Thyroid gland (tissue), 4 donors: ENCODE results near the gene LGR6. TPM values are rescaled to one million over a fixed set of nuclear protein-coding genes. Genes with fewer than 3 reads are reported as not detected.

ENCODE experiments used
- DNase-seq, 2 donors: peaks; one replicate each; pipeline ENCODE4 v3.0.0-alpha.2; 2019
- H3K27ac ChIP-seq, 3 donors: fragments of 200-600 bp; sonication (generic); 1 replicate in 2 of 3; 2 replicates in 1 of 3; pipeline ENCODE4 v1.5.1; 2016 to 2019; ENCODE audit warnings: mild to moderate bottlenecking in 1 of 3, moderate library complexity in 1 of 3
- H3K27me3 ChIP-seq: fragments of 200-600 bp; sonication (generic); one replicate; pipeline ENCODE4 v1.5.1; 2019
- H3K36me3 ChIP-seq, 2 donors: fragments of 200-600 bp; sonication (generic); one replicate each; pipeline ENCODE4 v1.5.1; 2016 to 2019
- H3K4me1 ChIP-seq, 2 donors: fragments of 200-600 bp; sonication (generic); one replicate each; pipeline ENCODE4 v1.5.1; 2017 to 2019
- H3K4me3 ChIP-seq, 3 donors: fragments of 200-600 bp; sonication (generic); replicated peaks in 1 of 3; 1 replicate in 2 of 3; 2 replicates in 1 of 3; pipeline ENCODE4 v1.5.1; 2016; ENCODE audit warnings: mild to moderate bottlenecking in 1 of 3
- H3K9me3 ChIP-seq: fragments of 200-600 bp; sonication (generic); one replicate; pipeline ENCODE4 v1.5.1; 2017
- POLR2A ChIP-seq, 2 donors: fragments of 450-650 bp; IDR thresholded peaks; one replicate each; pipeline ENCODE4 v1.6.1; 2017; ENCODE audit warnings: antibody characterized with exemption in 2 of 2, mild to moderate bottlenecking in 2 of 2, moderate library complexity in 1 of 2
- WGBS, 2 donors: methylation state at CpG; one replicate each; pipeline ENCODE4 v1.1.5; 2017; 5-methylcytosine and 5-hydroxymethylcytosine counted together
- intact Hi-C: fragments of 100-400 bp; cut with DNase I; formaldehyde crosslinking; loops from one replicate; pipeline ENCODE4 v1.15.1; 2023
- total RNA-seq, 4 donors: library from RNA; depleted of rRNA; stranded (reverse); fragments of >200 nt; gene quantifications; one replicate each; pipeline ENCODE4 v1.2.3, GENCODE V29; 2016
- TF ChIP-seq, protein P1 (sequence below), 6 experiments: fragments of 200-600 bp in 3 of 6; fragments of 450-650 bp in 3 of 6; sonication (generic) in 3 of 6; IDR thresholded peaks; one replicate each; pipeline ENCODE4 v1.5.1; 2016 to 2019; ENCODE audit warnings: antibody characterized with exemption in 6 of 6, mild to moderate bottlenecking in 2 of 6, inconsistent platforms in 1 of 6, moderate library complexity in 1 of 6

Gene LGR6
- total RNA-seq, 4 donors from 2014 or later = 2.8 to 7.0 (median 4.5) TPM

DNA sequence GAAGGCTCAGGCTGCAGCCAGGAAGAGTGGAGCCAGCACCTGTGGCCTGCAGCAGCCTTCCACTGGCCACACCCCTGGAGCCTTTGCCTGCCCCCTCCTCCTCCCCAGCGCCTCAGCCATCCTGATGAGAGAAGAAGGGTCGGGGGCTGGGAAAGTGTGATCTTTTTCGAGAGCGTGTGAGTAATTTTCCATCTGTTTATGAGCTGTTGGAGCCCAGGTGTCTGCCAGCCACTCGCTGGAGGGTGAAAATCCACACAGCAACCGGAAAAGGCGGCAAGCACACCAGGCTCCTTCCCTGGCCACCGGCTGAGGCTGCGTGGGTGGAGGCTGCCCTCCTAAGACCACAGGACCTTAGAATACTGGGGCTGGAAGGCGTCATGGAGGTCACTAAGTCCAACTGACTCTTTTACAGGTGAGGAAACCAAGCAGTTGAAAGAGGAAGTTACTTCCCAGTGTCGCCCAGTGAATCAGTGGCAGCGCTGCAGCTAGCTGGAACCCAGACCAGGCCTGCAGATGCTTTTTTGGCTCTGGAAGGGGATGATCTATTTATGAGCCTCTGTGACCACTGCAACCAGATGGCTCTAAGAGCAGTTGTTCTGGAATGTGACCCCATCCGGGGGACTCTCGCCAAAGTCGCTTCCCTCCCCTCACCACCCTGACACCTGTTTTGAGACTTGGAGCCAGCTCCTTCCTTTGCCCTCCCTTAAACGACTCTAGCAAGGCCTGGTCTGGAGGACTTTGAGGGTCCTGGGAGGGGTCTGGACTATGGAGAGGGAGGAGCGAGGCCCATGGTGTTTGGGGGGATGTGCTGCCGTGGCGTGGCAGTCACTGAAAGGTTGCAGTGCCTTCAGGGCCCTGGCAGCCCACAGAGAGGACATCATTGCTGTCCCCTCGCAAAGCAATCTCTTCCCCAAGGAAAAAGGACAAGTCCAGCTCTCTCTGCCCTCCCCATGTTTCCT lies 54.5 kb downstream of the LGR6 start:
- H3K27ac ChIP-seq = no peak overlapping the region
- WGBS, 2 donors = 62 to 78% methylated on average over 18 to 19 of the region's 20 CpGs

DNA sequence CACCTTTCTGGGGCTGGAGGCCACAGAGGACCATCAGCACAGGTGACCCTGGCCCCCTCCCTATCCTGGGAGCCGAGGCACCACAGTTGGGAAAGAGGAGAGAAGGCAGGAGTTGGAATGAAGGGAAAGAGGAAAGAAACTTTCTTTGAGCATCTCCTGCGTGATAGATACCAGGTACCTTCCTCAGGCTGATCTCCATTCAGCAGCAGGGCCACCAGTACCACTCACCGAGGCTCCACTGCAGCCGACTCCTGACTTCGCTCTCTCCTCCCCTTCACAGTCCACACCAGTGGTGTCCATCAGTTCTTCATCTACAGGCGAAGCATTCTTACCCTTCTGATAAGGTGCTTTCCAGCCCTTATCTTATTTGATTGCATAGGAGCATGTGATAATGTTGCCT lies 55.3 kb downstream of the LGR6 start:
- Histone ChIP-seq H3K27me3 (no peaks in the 10 kb centered on the region), H3K27ac (no peak overlapping the region), H3K4me3 (no peak overlapping the region), H3K4me1 (no peaks in the 10 kb centered on the region), H3K36me3 (no peaks in the 10 kb centered on the region), H3K9me3 (no peaks in the 10 kb centered on the region)
- DNase-seq = no peak
- TF ChIP-seq POLR2A (IDR thresholded peaks at IDR 0.05) = no peak
- TF ChIP-seq, protein P1, sequence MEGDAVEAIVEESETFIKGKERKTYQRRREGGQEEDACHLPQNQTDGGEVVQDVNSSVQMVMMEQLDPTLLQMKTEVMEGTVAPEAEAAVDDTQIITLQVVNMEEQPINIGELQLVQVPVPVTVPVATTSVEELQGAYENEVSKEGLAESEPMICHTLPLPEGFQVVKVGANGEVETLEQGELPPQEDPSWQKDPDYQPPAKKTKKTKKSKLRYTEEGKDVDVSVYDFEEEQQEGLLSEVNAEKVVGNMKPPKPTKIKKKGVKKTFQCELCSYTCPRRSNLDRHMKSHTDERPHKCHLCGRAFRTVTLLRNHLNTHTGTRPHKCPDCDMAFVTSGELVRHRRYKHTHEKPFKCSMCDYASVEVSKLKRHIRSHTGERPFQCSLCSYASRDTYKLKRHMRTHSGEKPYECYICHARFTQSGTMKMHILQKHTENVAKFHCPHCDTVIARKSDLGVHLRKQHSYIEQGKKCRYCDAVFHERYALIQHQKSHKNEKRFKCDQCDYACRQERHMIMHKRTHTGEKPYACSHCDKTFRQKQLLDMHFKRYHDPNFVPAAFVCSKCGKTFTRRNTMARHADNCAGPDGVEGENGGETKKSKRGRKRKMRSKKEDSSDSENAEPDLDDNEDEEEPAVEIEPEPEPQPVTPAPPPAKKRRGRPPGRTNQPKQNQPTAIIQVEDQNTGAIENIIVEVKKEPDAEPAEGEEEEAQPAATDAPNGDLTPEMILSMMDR (IDR thresholded peaks at IDR 0.05) = no peak
- WGBS, 2 donors = 91 to 92% methylated on average over 6 of the region's 6 CpGs
- intact Hi-C loops = no loop called here

More for the DNA sequence above, 54.5 kb downstream of the LGR6 start:
- no peaks in the 10 kb centered on the region for H3K27me3 ChIP-seq
- H3K36me3 ChIP-seq = no peaks in the 10 kb centered on the region
- intact Hi-C loops = no loop called here
- no peak overlapping the region for H3K4me3 ChIP-seq
- no peaks in the 10 kb centered on the region for H3K4me1 ChIP-seq
- TF ChIP-seq POLR2A (IDR thresholded peaks at IDR 0.05) = no peak
- TF ChIP-seq, protein P1 (IDR thresholded peaks at IDR 0.05) = no peak
- H3K9me3 ChIP-seq = no peaks in the 10 kb centered on the region
- DNase-seq = no peak

DNA sequence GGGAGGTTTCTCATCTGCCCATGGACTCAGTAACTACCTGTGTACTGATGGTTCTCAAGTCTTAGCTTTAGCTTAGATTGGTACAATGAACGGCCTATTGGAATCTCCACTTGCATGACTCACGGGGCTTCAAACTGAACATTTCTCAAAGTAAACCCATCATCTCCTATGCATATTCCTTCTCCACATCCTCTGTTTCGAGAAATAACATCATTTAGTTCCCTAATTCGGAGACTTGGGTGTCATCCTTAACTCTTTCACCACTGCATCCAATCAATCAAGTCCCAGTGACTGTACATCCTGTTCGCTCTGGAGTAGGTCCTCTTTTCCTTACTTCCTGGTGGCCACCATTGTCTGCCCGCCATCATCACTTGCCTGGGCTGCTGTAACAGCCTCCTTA lies 55.8 kb downstream of the LGR6 start:
- no peaks in the 10 kb centered on the region for H3K9me3 ChIP-seq
- 79 to 85% methylated on average over 6 of the region's 6 CpGs for WGBS, 2 donors
- no peaks in the 10 kb centered on the region for H3K4me1 ChIP-seq
- TF ChIP-seq, protein P1 (IDR thresholded peaks at IDR 0.05) = no peak
- no peak for TF ChIP-seq POLR2A (IDR thresholded peaks at IDR 0.05)
- no peak overlapping the region for H3K4me3 ChIP-seq
- intact Hi-C loops = no loop called here
- H3K27ac ChIP-seq = no peak overlapping the region
- no peaks in the 10 kb centered on the region for H3K36me3 ChIP-seq
- no peak for DNase-seq
- no peaks in the 10 kb centered on the region for H3K27me3 ChIP-seq

DNA sequence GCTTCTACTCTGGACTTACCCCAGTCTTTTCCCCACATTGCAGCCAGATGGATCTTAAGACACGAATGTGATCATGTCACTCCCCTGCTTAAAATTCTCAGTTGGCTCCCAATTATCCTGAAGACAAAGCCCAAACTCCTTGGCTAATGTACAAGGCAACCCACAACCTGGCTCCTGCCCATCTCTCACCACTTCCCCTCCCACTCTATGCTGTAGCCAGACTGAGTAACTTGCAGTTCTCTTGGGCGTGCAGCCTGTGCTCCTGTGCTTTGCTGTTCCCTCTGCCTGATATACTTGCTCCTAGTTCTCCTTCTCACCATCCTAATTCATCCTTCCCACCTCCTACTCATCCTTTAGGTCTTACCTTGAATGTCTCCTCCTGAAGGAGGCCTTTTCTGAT lies 56.2 kb downstream of the LGR6 start:
- TF ChIP-seq, protein P1 (IDR thresholded peaks at IDR 0.05) = no peak
- no peak for TF ChIP-seq POLR2A (IDR thresholded peaks at IDR 0.05)
- Histone ChIP-seq H3K4me3 (no peak overlapping the region), H3K36me3 (no peaks in the 10 kb centered on the region), H3K4me1 (no peaks in the 10 kb centered on the region), H3K27ac (no peak overlapping the region), H3K27me3 (no peaks in the 10 kb centered on the region), H3K9me3 (no peaks in the 10 kb centered on the region)
- DNase-seq = no peak
- 79 to 84% methylated on average over 2 of the region's 2 CpGs for WGBS, 2 donors
- intact Hi-C loops = no loop called here

DNA sequence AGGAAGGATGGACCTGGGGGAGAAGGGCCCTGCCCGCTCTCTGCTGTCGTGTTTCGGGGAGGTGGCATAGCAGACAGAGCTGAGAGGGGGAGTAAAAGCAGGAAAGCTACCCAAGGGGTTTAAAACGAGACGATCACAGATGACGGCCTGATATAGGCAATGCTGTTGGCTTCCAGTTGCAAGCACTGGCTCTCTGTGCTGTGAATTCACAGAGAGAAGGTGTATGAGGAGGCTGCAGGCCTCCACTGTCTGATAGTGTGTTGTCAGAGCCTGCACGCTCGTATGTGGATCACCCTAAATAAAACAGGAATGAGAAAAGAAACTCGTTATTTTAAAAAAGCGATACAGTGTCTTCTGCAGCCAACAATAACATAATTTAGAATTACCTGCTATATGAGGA lies 57.4 kb downstream of the LGR6 start:
- TF ChIP-seq, protein P1 (IDR thresholded peaks at IDR 0.05) = no peak
- no peak for TF ChIP-seq POLR2A (IDR thresholded peaks at IDR 0.05)
- H3K27ac ChIP-seq = no peak overlapping the region
- intact Hi-C loops = no loop called here
- no peak overlapping the region for H3K4me3 ChIP-seq
- H3K4me1 ChIP-seq = peaks cover 0 to 7% of the 10 kb centered on the region in 2 donors
- WGBS, 2 donors = 84 to 86% methylated on average over 10 of the region's 10 CpGs
- no peaks in the 10 kb centered on the region for H3K27me3 ChIP-seq
- no peak for DNase-seq
- H3K36me3 ChIP-seq = no peaks in the 10 kb centered on the region
- no peaks in the 10 kb centered on the region for H3K9me3 ChIP-seq
